IMR-90 (cell line): ENCODE measurements around the gene MAGI1. TPM values are rescaled to one million over a fixed set of nuclear protein-coding genes. Genes with fewer than 3 reads are reported as not detected.

Experiments used
- ATAC-seq: fragments of 200-7000 bp; cut with Tn5 transposase; 2 replicates; pipeline ENCODE4 v1.9.1; 2020; ENCODE audit warnings: low read depth, mild to moderate bottlenecking, moderate library complexity
- BruUV-seq: library from RNA; stranded (reverse); fragments of 400-500 nt; replicated peaks from 2 replicates; lab custom pipeline; 2021; lab: Mats Ljungman, UMichigan
- CTCF ChIA-PET: fragments of 300-600 bp; formaldehyde crosslinking; extraction: SDS; loops from one replicate; lab custom pipeline; 2021; ENCODE audit warnings: antibody characterized with exemption; lab: Yijun Ruan, JAX
- POLR2A ChIA-PET: fragments of 300-600 bp; sonication (Branson Sonifier 250); formaldehyde crosslinking; loops from one replicate; lab custom pipeline; 2022; ENCODE audit warnings: antibody characterized with exemption; ENCODE audit not compliant: unreplicated experiment; lab: Charles Lee
- DNase-seq: peaks from one replicate; pipeline ENCODE4 v3.0.0; 2013
- H2AFZ ChIP-seq: replicated peaks from 2 replicates; pipeline ENCODE3; 2013; ENCODE audit warnings: low read length, mild to moderate bottlenecking; ENCODE audit not compliant: poor library complexity
- H2AK5ac ChIP-seq: 2 replicates; pipeline ENCODE4 v1.6.1; 2013; ENCODE audit warnings: low read depth, low read length, inconsistent platforms
- H2AK9ac ChIP-seq: replicated peaks from 2 replicates; pipeline ENCODE3; 2013; ENCODE audit warnings: mild to moderate bottlenecking, low read depth, low read length, moderate library complexity; ENCODE audit not compliant: poor library complexity
- H2BK120ac ChIP-seq: 2 replicates; pipeline ENCODE4 v1.6.1; 2013; ENCODE audit warnings: low read depth, low read length, inconsistent platforms
- H2BK15ac ChIP-seq: 3 replicates; pipeline ENCODE4 v1.6.1; 2013; ENCODE audit warnings: low read depth, low read length, inconsistent platforms
- H2BK20ac ChIP-seq: 2 replicates; pipeline ENCODE4 v1.6.1; 2013; ENCODE audit warnings: low read depth, mild to moderate bottlenecking, inconsistent platforms, low read length, moderate library complexity
- H2BK5ac ChIP-seq: 2 replicates; pipeline ENCODE4 v1.6.1; 2013; ENCODE audit warnings: mild to moderate bottlenecking, low read depth, low read length, inconsistent platforms; ENCODE audit not compliant: poor library complexity, severe bottlenecking
- H3K14ac ChIP-seq: replicated peaks from 2 replicates; pipeline ENCODE4 v1.6.1; 2013; ENCODE audit warnings: low read depth, low read length, inconsistent platforms
- H3K18ac ChIP-seq: 2 replicates; pipeline ENCODE4 v1.6.1; 2013; ENCODE audit warnings: low read depth, low read length, control low read depth
- H3K23ac ChIP-seq: 2 replicates; pipeline ENCODE4 v1.6.1; 2013; ENCODE audit warnings: low read depth, low read length, inconsistent platforms
- H3K27ac ChIP-seq: 2 replicates; pipeline ENCODE4 v1.5.1; 2013; ENCODE audit warnings: mild to moderate bottlenecking, control low read depth, low read length; ENCODE audit not compliant: insufficient read depth
- H3K27me3 ChIP-seq: 2 replicates; pipeline ENCODE4 v1.6.1; 2013; ENCODE audit warnings: low read length; ENCODE audit not compliant: control insufficient read depth, insufficient read depth
- H3K36me3 ChIP-seq: 2 replicates; pipeline ENCODE4 v1.6.1; 2013; ENCODE audit warnings: low read length, mixed read lengths; ENCODE audit not compliant: control insufficient read depth, insufficient read depth
- H3K4ac ChIP-seq: 2 replicates; pipeline ENCODE4 v1.6.1; 2013; ENCODE audit warnings: low read depth, low read length, inconsistent platforms
- H3K4me1 ChIP-seq: 2 replicates; pipeline ENCODE4 v1.6.1; 2013; ENCODE audit warnings: low read length, mixed read lengths; ENCODE audit not compliant: control insufficient read depth, insufficient read depth
- H3K4me2 ChIP-seq: 2 replicates; pipeline ENCODE4 v1.6.1; 2013; ENCODE audit warnings: low read depth, mild to moderate bottlenecking, control low read depth, low read length, moderate library complexity
- H3K4me3 ChIP-seq: 2 replicates; pipeline ENCODE4 v1.5.1; 2013; ENCODE audit warnings: low read depth, mild to moderate bottlenecking, control low read depth, low read length, moderate library complexity; ENCODE audit not compliant: insufficient read depth
- H3K56ac ChIP-seq: 2 replicates; pipeline ENCODE4 v1.6.1; 2013; ENCODE audit warnings: low read length, inconsistent platforms; ENCODE audit not compliant: insufficient read depth; ENCODE audit errors: extremely low read depth
- H3K79me1 ChIP-seq, 2 experiments: 2 replicates each; pipeline ENCODE4 v1.6.1; 2013; ENCODE audit warnings: low read length in 2 of 2, inconsistent platforms in 1 of 2, low read depth in 1 of 2
- H3K9ac ChIP-seq: 2 replicates; pipeline ENCODE4 v1.6.1; 2013; ENCODE audit warnings: low read depth, low read length, control low read depth
- H3K9me1 ChIP-seq: 2 replicates; pipeline ENCODE4 v1.6.1; 2013; ENCODE audit warnings: low read length, inconsistent platforms; ENCODE audit not compliant: insufficient read depth
- H3K9me3 ChIP-seq: 2 replicates; pipeline ENCODE4 v1.6.1; 2013; ENCODE audit warnings: low read length; ENCODE audit not compliant: control insufficient read depth, insufficient read depth
- H4K20me1 ChIP-seq: 2 replicates; pipeline ENCODE4 v1.6.1; 2013; ENCODE audit warnings: low read length, inconsistent platforms; ENCODE audit not compliant: insufficient read depth
- H4K5ac ChIP-seq: 2 replicates; pipeline ENCODE4 v1.6.1; 2013; ENCODE audit warnings: mild to moderate bottlenecking, low read depth, low read length, control low read depth
- H4K8ac ChIP-seq, 2 experiments: 2 replicates each; pipeline ENCODE4 v1.6.1; 2013; ENCODE audit warnings: low read depth in 2 of 2, low read length in 2 of 2, control low read depth in 1 of 2, inconsistent platforms in 1 of 2
- H4K91ac ChIP-seq: 2 replicates; pipeline ENCODE4 v1.6.1; 2013; ENCODE audit warnings: low read depth, low read length, inconsistent platforms; ENCODE audit not compliant: insufficient read depth
- BHLHE40 ChIP-seq: fragments of 150-350 bp; IDR thresholded peaks from 2 replicates; pipeline ENCODE4 v1.6.1; 2016; ENCODE audit warnings: mild to moderate bottlenecking, low read depth, low read length
- CEBPB ChIP-seq: IDR thresholded peaks from 2 replicates; pipeline ENCODE4 v1.6.1; 2012; ENCODE audit warnings: low read depth, low read length, improper control_type of control experiment
- CHD1 ChIP-seq: IDR thresholded peaks from 2 replicates; pipeline ENCODE4 v1.6.1; 2012; ENCODE audit warnings: low read depth, low read length, improper control_type of control experiment
- FOS ChIP-seq: fragments of 150-350 bp; IDR thresholded peaks from 2 replicates; pipeline ENCODE4 v1.6.1; 2016; ENCODE audit warnings: low read depth, low read length
- MAFK ChIP-seq: IDR thresholded peaks from 2 replicates; pipeline ENCODE4 v1.6.1; 2012; ENCODE audit warnings: low read depth, low read length, improper control_type of control experiment
- MAZ ChIP-seq: IDR thresholded peaks from 2 replicates; pipeline ENCODE4 v1.6.1; 2012; ENCODE audit warnings: low read depth, mild to moderate bottlenecking, low read length, improper control_type of control experiment, moderate library complexity, borderline replicate concordance
- MXI1 ChIP-seq: IDR thresholded peaks from 2 replicates; pipeline ENCODE4 v1.6.1; 2012; ENCODE audit warnings: low read depth, mild to moderate bottlenecking, low read length, moderate library complexity, borderline replicate concordance
- NFE2L2 ChIP-seq: fragments of 150-350 bp; IDR thresholded peaks from 2 replicates; pipeline ENCODE4 v1.6.1; 2016; ENCODE audit warnings: low read depth, mild to moderate bottlenecking, low read length
- POLR2A ChIP-seq: IDR thresholded peaks from 2 replicates; pipeline ENCODE4 v1.6.1; 2012; ENCODE audit warnings: mild to moderate bottlenecking, low read depth, low read length
- RAD21 ChIP-seq: IDR thresholded peaks from 2 replicates; pipeline ENCODE4 v1.6.1; 2012; ENCODE audit warnings: low read length, improper control_type of control experiment
- RCOR1 ChIP-seq: IDR thresholded peaks from 2 replicates; pipeline ENCODE4 v1.6.1; 2012; ENCODE audit warnings: mild to moderate bottlenecking, low read length, improper control_type of control experiment; ENCODE audit not compliant: insufficient replicate concordance
- RFX5 ChIP-seq: IDR thresholded peaks from 2 replicates; pipeline ENCODE4 v1.8.0; 2012; ENCODE audit warnings: low read depth, mild to moderate bottlenecking, low read length, moderate library complexity
- SMC3 ChIP-seq: fragments of 150-350 bp; IDR thresholded peaks from 2 replicates; pipeline ENCODE4 v1.6.1; 2016; ENCODE audit warnings: low read depth, mild to moderate bottlenecking, antibody characterized with exemption, low read length, moderate library complexity
- whole genome bisulfite sequencing, 2 experiments: methylation state at CpG; one replicate each; pipeline versions ENCODE4 v1.1.5 to v1.1.7; 2013; ENCODE audit warnings: missing lambda C conversion rate in 2 of 2; ENCODE audit not compliant: insufficient read length in 1 of 2; ENCODE audit errors: extremely low coverage in 2 of 2; 5-methylcytosine and 5-hydroxymethylcytosine counted together
- dilution Hi-C: fragments of 300-500 bp; cut with HindIII; formaldehyde crosslinking; loops from one replicate; pipeline ENCODE4 v1.14.3; 2018; ENCODE audit warnings: low sequenced_read_pairs; ENCODE audit not compliant: unreplicated experiment
- in situ Hi-C: fragments of 300-500 bp; cut with MboI; formaldehyde crosslinking; loops from 3 replicates; pipeline ENCODE4 v1.14.3; 2019; ENCODE audit warnings: low sequenced_read_pairs, inconsistent platforms, mixed read lengths
- intact Hi-C: fragments of 100-400 bp; cut with micrococcal nuclease; formaldehyde crosslinking; loops from 2 replicates; pipeline ENCODE4 v1.10.0; 2022
- polyA plus RNA-seq, 3 experiments: library from polyadenylated mRNA; depleted of rRNA; stranded (reverse); fragments of >200 nt; gene quantifications; 2 replicates each; pipeline ENCODE4 v1.2.3, GENCODE V29; 2012; ENCODE audit warnings: low replicate concordance in 1 of 3
- total RNA-seq: library from RNA; depleted of rRNA; stranded (reverse); fragments of >200 nt; gene quantifications from 2 replicates; pipeline ENCODE4 v1.2.3, GENCODE V29; 2012
- TF ChIP-seq, protein P1 (sequence below): conservative IDR thresholded peaks from 2 replicates; pipeline ENCODE4 v1.5.1; 2012; ENCODE audit warnings: mild to moderate bottlenecking, low read depth, low read length, improper control_type of control experiment
- TF ChIP-seq, protein P2 (sequence below): fragments of 150-350 bp; IDR thresholded peaks from 2 replicates; pipeline ENCODE4 v1.6.1; 2017; ENCODE audit warnings: mild to moderate bottlenecking, antibody characterized with exemption, low read length, low read depth
- TF ChIP-seq, protein P3 (sequence below): fragments of 150-350 bp; IDR thresholded peaks from 2 replicates; pipeline ENCODE4 v1.6.1; 2016; ENCODE audit warnings: low read depth, mild to moderate bottlenecking, low read length, moderate library complexity, borderline replicate concordance

The MAGI1 gene
- total and polyA plus RNA-seq, 2 of the 4 experiments (the other 2 are of a cell fraction) = 14.5 to 24.2 TPM

DNA sequence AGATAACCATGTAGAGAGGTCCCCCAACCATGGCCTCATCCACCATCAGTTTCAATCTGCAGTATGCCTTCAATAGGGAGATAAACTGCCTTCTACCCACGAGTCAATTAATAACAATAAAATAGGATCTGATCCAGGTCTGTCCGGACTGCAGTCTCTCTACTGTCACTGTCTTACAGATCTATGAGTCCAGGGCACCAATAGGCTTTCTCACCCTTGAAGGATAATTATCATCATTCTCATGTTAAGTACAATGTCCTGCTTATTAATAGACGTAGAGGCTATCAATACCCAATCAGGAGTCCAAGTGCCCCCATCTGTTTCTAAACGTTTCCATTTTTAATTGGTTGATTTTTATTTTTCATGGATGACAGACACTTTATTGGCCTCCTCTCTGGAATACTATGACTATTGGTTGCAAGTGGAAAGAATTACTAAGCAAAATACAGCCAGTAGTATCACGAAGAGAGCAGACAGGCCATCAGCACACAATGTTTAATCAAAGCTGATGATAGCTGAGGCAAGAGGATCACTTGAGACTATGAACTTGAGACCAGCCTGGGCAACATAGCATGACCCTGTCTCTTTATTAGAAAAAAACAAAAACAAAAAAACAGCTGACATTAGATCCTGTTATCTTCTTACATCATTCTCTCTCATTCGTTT, 480.7 kb downstream of the MAGI1 start:
- Histone ChIP-seq H2BK15ac (no peak overlapping the region), H2AK5ac (no peak overlapping the region), H3K4me2 (no peak overlapping the region), H3K23ac (no peak overlapping the region), H3K36me3 (no peaks in the 10 kb centered on the region), H3K9me3 (no peaks in the 10 kb centered on the region), H2BK20ac (no peak overlapping the region), H3K27me3 (no peaks in the 10 kb centered on the region), H4K5ac (no peak overlapping the region), H2BK5ac (no peak overlapping the region), H3K14ac (no peak overlapping the region), H2AFZ (no peak overlapping the region), H3K79me1 (peaks cover 29 to 37% of the 10 kb centered on the region in 2 experiments; a peak in 3 of 4 replicates), H2BK120ac (no peak overlapping the region), H2AK9ac (no peak overlapping the region), H4K91ac (no peak overlapping the region), H3K27ac (no peak overlapping the region), H4K20me1 (no peaks in the 10 kb centered on the region), H3K9me1 (peaks cover 5% of the 10 kb centered on the region; the same call in 1 of the 2 replicates), H3K18ac (no peak overlapping the region), H3K56ac (no peak overlapping the region), H3K4me1 (no peaks in the 10 kb centered on the region), H3K4me3 (no peak overlapping the region), H4K8ac (no peak overlapping the region), H3K4ac (no peak overlapping the region), H3K9ac (no peak overlapping the region)
- 83% methylated on average over 3 of the region's 6 CpGs; no CpG with 5 or more reads in 1 of the 2 experiments for WGBS, 2 experiments
- ATAC-seq = no peak
- CTCF ChIA-PET = interaction anchor here (0.7 kb wide), 1 partner anchor 99 kb away, joined by 3 read pairs; no protein-coding TSS in a partner anchor
- no peak for DNase-seq
- POLR2A ChIA-PET = no interaction called here
- intact Hi-C loops (no loop called here), in situ Hi-C loops (no loop called here), dilution Hi-C loops (no loop called here)
- BruUV-seq = no TSS peak
- no peak for TF ChIP-seq CHD1
- no peak for TF ChIP-seq FOS
- no peak for TF ChIP-seq CEBPB
- no peak for TF ChIP-seq NFE2L2
- no peak for TF ChIP-seq RCOR1
- no peak for TF ChIP-seq RAD21
- no peak for TF ChIP-seq POLR2A
- TF ChIP-seq, protein P1, sequence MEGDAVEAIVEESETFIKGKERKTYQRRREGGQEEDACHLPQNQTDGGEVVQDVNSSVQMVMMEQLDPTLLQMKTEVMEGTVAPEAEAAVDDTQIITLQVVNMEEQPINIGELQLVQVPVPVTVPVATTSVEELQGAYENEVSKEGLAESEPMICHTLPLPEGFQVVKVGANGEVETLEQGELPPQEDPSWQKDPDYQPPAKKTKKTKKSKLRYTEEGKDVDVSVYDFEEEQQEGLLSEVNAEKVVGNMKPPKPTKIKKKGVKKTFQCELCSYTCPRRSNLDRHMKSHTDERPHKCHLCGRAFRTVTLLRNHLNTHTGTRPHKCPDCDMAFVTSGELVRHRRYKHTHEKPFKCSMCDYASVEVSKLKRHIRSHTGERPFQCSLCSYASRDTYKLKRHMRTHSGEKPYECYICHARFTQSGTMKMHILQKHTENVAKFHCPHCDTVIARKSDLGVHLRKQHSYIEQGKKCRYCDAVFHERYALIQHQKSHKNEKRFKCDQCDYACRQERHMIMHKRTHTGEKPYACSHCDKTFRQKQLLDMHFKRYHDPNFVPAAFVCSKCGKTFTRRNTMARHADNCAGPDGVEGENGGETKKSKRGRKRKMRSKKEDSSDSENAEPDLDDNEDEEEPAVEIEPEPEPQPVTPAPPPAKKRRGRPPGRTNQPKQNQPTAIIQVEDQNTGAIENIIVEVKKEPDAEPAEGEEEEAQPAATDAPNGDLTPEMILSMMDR = no peak
- no peak for TF ChIP-seq MXI1
- TF ChIP-seq, protein P2, sequence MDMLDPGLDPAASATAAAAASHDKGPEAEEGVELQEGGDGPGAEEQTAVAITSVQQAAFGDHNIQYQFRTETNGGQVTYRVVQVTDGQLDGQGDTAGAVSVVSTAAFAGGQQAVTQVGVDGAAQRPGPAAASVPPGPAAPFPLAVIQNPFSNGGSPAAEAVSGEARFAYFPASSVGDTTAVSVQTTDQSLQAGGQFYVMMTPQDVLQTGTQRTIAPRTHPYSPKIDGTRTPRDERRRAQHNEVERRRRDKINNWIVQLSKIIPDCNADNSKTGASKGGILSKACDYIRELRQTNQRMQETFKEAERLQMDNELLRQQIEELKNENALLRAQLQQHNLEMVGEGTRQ = no peak
- TF ChIP-seq BHLHE40 = no peak
- TF ChIP-seq RFX5 = no peak
- TF ChIP-seq MAZ = no peak
- no peak for TF ChIP-seq MAFK
- TF ChIP-seq, protein P3, sequence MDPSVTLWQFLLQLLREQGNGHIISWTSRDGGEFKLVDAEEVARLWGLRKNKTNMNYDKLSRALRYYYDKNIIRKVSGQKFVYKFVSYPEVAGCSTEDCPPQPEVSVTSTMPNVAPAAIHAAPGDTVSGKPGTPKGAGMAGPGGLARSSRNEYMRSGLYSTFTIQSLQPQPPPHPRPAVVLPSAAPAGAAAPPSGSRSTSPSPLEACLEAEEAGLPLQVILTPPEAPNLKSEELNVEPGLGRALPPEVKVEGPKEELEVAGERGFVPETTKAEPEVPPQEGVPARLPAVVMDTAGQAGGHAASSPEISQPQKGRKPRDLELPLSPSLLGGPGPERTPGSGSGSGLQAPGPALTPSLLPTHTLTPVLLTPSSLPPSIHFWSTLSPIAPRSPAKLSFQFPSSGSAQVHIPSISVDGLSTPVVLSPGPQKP = no peak
- TF ChIP-seq SMC3 = no peak
